GM18951 (cell line): ENCODE measurements around the gene SOWAHB.

Experiments
- POLR2A ChIP-seq: IDR thresholded peaks from 4 replicates; pipeline ENCODE4 v1.6.1; 2011; ENCODE audit warnings: mild to moderate bottlenecking; ENCODE audit not compliant: insufficient read length, insufficient read depth; ENCODE audit errors: extremely low read depth
- in situ Hi-C: fragments of 300-500 bp; cut with MboI; formaldehyde crosslinking; loops from one replicate; pipeline ENCODE4 v1.12.0; 2022; ENCODE audit warnings: low sequenced_read_pairs, mixed read lengths, inconsistent platforms; ENCODE audit not compliant: unreplicated experiment

Gene SOWAHB

GRCh38 chr4:76856243-76857073 lies 41.5 kb downstream of the SOWAHB start:
- no peak for TF ChIP-seq POLR2A
- in situ Hi-C loops = no loop called here

- in situ Hi-C loops = no loop called here
- no peak for TF ChIP-seq POLR2A
These were observed 43.1 kb downstream of the SOWAHB start for GRCh38 chr4:76854858-76855257.

GRCh38 chr4:76851375-76851774 lies 46.6 kb downstream of the SOWAHB start:
- in situ Hi-C loops = no loop called here
- TF ChIP-seq POLR2A = no peak

DNA sequence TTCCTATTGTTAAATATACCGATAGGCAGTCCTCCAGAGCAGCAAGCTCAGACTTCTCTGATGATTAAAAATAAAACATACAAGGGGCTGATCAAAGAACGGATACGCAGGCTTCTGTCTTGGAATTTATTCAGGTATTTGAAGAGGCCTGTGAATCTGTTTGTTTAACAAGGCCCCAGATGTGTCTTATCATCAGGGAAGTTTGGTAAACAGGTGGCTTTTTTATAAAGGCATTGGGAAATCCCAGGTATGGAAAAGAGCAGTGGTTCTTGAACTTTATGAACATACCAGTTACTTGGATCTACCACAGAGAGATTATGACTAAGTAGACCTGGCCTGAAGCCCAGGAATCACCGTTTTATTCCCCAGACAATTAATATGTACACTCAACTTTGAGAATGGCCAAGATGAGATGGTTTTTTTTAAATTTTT lies 47.9 kb downstream of the SOWAHB start:
- TF ChIP-seq POLR2A = no peak
- in situ Hi-C loops = no loop called here
